Hepatocyte (in vitro differentiated cells): ENCODE data around the gene WDR62. TPM values are rescaled to one million over a fixed set of nuclear protein-coding genes. Genes with fewer than 3 reads are reported as not detected.
A peak's percentile ranks its signal among the peaks of the same experiment; 100 is the strongest.

ENCODE experiments used
- DNase-seq: peaks from one replicate; pipeline ENCODE4 v3.0.0-alpha.2; 2016; ENCODE audit warnings: low spot score
- H2AFZ ChIP-seq: fragments of 200-600 bp; sonication (generic); 2 replicates; pipeline ENCODE4 v1.6.0; 2016; ENCODE audit warnings: antibody characterized with exemption, mild to moderate bottlenecking
- H3K27ac ChIP-seq: fragments of 200-600 bp; sonication (generic); 2 replicates; pipeline ENCODE4 v1.5.1; 2016; ENCODE audit warnings: mild to moderate bottlenecking
- H3K27me3 ChIP-seq: fragments of 200-600 bp; sonication (generic); 2 replicates; pipeline ENCODE4 v1.6.1; 2016
- H3K36me3 ChIP-seq: fragments of 200-600 bp; sonication (generic); replicated peaks from 2 replicates; pipeline ENCODE4 v1.5.1; 2016; ENCODE audit warnings: low read depth; ENCODE audit not compliant: insufficient read depth
- H3K4me1 ChIP-seq: fragments of 200-600 bp; sonication (generic); 2 replicates; pipeline ENCODE4 v1.5.1; 2016; ENCODE audit warnings: mild to moderate bottlenecking, moderate library complexity; ENCODE audit not compliant: insufficient read depth
- H3K4me2 ChIP-seq: fragments of 200-600 bp; sonication (generic); 2 replicates; pipeline ENCODE4 v1.6.0; 2016
- H3K4me3 ChIP-seq: fragments of 200-600 bp; sonication (generic); 2 replicates; pipeline ENCODE4 v1.5.1; 2016; ENCODE audit warnings: mild to moderate bottlenecking
- H3K79me2 ChIP-seq: fragments of 200-600 bp; sonication (generic); 2 replicates; pipeline ENCODE4 v1.6.0; 2017; ENCODE audit warnings: mild to moderate bottlenecking
- H3K9me2 ChIP-seq: fragments of 200-600 bp; sonication (generic); replicated peaks from 2 replicates; pipeline ENCODE4 v1.6.0; 2017; ENCODE audit warnings: mild to moderate bottlenecking; ENCODE audit not compliant: insufficient read depth
- H3K9me3 ChIP-seq: fragments of 200-600 bp; sonication (generic); 2 replicates; pipeline ENCODE4 v1.5.1; 2016; ENCODE audit warnings: low read depth, mild to moderate bottlenecking
- H4K20me1 ChIP-seq: fragments of 200-600 bp; sonication (generic); 2 replicates; pipeline ENCODE4 v1.6.0; 2016; ENCODE audit warnings: mild to moderate bottlenecking; ENCODE audit not compliant: insufficient read depth, poor library complexity, severe bottlenecking
- CTCF ChIP-seq: fragments of 200-600 bp; sonication (generic); IDR thresholded peaks from 2 replicates; pipeline ENCODE4 v1.5.1; 2016; ENCODE audit warnings: antibody characterized with exemption, mild to moderate bottlenecking; ENCODE audit not compliant: poor library complexity
- EZH2 ChIP-seq: fragments of 200-600 bp; sonication (generic); IDR thresholded peaks from 2 replicates; pipeline ENCODE4 v1.6.1; 2016; ENCODE audit warnings: antibody characterized with exemption, mild to moderate bottlenecking, borderline replicate concordance
- EZH2phosphoT487 ChIP-seq: fragments of 200-600 bp; sonication (generic); IDR thresholded peaks from one replicate; pipeline ENCODE4 v1.6.1; 2018; ENCODE audit warnings: antibody characterized with exemption, mild to moderate bottlenecking, low read depth, moderate library complexity; ENCODE audit not compliant: unreplicated experiment, severe bottlenecking
- WGBS: methylation state at CpG from one replicate; pipeline ENCODE4 v1.1.6; 2016; ENCODE audit warnings: low lambda C conversion rate; ENCODE audit errors: missing lambda C conversion rate; 5-methylcytosine and 5-hydroxymethylcytosine counted together
- polyA plus RNA-seq: library from polyadenylated mRNA; unstranded; fragments of >200 nt; fragmentation: Nextera tagmentation; extraction: Ambion mirVana; gene quantifications from 2 replicates; pipeline ENCODE4 v1.2.1, GENCODE V29; 2016
- total RNA-seq: library from RNA; depleted of rRNA; stranded (reverse); fragments of >200 nt; gene quantifications from 2 replicates; pipeline ENCODE4 v1.2.3, GENCODE V29; 2014

The WDR62 gene
- total and polyA plus RNA-seq, 2 experiments from 2014 or later: 2.1 to 4.6 TPM

DNA sequence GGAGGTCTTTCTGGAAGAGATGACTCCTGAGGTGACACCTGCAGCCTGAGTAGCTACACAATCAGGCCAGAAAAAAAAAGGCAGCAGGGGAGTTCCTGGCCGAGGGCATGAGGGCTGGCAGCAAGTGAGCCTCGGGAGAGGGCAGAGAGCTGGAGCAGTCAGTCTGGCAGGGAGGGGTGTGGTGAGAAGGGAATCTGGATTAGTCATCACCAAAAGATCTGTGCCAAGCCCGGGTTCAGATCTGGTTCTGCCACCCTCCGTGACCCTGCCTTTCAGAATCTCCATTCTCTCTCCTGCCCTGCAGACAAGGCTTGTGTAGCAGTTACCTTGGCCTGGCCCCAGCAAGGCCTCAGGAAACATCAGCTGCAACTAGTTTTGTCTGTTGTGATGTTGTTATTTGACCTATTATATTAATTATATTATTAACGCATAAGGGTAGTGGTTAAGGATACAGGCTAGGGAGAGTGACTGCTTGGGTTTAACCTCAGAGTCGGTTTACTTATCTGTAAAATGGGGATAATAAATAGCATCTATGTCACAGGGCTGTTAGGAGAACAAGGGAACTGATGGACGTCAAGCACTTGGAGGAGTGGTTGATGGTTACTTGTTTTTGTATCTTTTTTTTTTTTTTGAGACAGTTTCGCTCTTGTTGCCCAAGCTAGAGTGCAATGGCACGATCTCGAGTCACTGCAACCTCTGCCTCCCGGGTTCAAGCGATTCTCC lies 82.4 kb downstream of the WDR62 start:
- 81% methylated on average over 12 of the region's 12 CpGs for WGBS
- Histone ChIP-seq H3K4me1 (no peaks in the 10 kb centered on the region), H3K9me2 (no peaks in the 10 kb centered on the region), H3K27ac (no peak overlapping the region), H3K79me2 (peaks cover 18% of the 10 kb centered on the region), H3K36me3 (no peaks in the 10 kb centered on the region), H4K20me1 (peaks cover 9% of the 10 kb centered on the region), H3K27me3 (no peaks in the 10 kb centered on the region), H3K9me3 (no peaks in the 10 kb centered on the region), H3K4me2 (no peak overlapping the region), H2AFZ (no peak overlapping the region), H3K4me3 (no peak overlapping the region)
- no peak for DNase-seq
- no peak for TF ChIP-seq EZH2
- no peak for TF ChIP-seq CTCF
- TF ChIP-seq EZH2phosphoT487: no peak

DNA sequence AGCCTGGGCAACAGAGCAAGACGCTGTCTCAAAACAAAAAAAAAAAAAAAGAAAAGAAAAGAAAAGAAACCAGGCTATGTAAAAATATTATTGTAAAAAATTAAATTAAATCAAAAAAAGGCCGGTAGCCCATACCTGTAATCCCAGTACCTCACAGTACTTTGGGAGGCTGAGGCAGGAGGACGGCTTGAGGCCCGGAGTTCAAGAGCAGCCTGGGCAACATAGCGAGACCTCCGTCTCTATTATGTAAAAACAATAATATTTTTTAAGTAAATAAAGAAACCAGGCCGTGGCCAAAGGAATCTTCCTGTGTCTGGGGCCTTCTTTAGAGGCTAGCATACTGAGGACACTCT lies 84.4 kb downstream of the WDR62 start:
- H3K4me3 ChIP-seq: peak overlapping the region; percentile 56
- peak overlapping the region; percentile 89 for H3K4me2 ChIP-seq
- H3K9me2 ChIP-seq: no peaks in the 10 kb centered on the region
- H3K4me1 ChIP-seq: no peaks in the 10 kb centered on the region
- WGBS: 68% methylated on average over 7 of the region's 7 CpGs
- DNase-seq: no peak
- no peaks in the 10 kb centered on the region for H3K27me3 ChIP-seq
- no peaks in the 10 kb centered on the region for H3K9me3 ChIP-seq
- H4K20me1 ChIP-seq: peaks cover 9% of the 10 kb centered on the region
- TF ChIP-seq EZH2: no peak
- TF ChIP-seq CTCF: no peak
- TF ChIP-seq EZH2phosphoT487: no peak
- H2AFZ ChIP-seq: peak overlapping the region; percentile 83
- peaks cover 25% of the 10 kb centered on the region for H3K79me2 ChIP-seq
- H3K27ac ChIP-seq: peak overlapping the region; percentile 98
- no peaks in the 10 kb centered on the region for H3K36me3 ChIP-seq

GRCh38 chr19:36139473-36140303 lies 85.0 kb downstream of the WDR62 start, which contains the start of gene CAPNS1:
CAPNS1 (plus strand) TSS chr19:36140066; CDS start chr19:36141012, 946 bp downstream.
- 1% methylated on average over 47 of the region's 75 CpGs for WGBS
- Histone ChIP-seq H3K4me2 (peak within 1 kb of the TSS; percentile 93), H3K36me3 (no peaks in the 10 kb centered on the region), H3K9me2 (no peaks in the 10 kb centered on the region), H3K4me1 (no peaks in the 10 kb centered on the region), H3K4me3 (peak within 1 kb of the TSS; percentile 98), H3K27ac (peak within 1 kb of the TSS; percentile 100), H3K9me3 (no peaks in the 10 kb centered on the region), H2AFZ (peak within 1 kb of the TSS; percentile 83), H3K79me2 (peaks cover 25% of the 10 kb centered on the region), H4K20me1 (peaks cover 9% of the 10 kb centered on the region), H3K27me3 (no peaks in the 10 kb centered on the region)
- no peak for TF ChIP-seq EZH2
- TF ChIP-seq CTCF: peak; percentile 2
- peak; percentile 99 for DNase-seq
